Stomach (tissue), 9 donors: ENCODE measurements around the gene PIEZO1. TPM values are rescaled to one million over a fixed set of nuclear protein-coding genes. Genes with fewer than 3 reads are reported as not detected.

Experiments used
- DNase-seq, 2 donors: peaks; one replicate each; pipeline versions ENCODE4 v3.0.0 to v3.0.0-alpha.2; 2013 to 2019
- H3K27ac ChIP-seq, 5 donors: fragments of 200-600 bp in 4 of 5; sonication (generic) in 4 of 5; one replicate each; pipeline ENCODE4 v1.5.1; 2013 to 2019; ENCODE audit warnings: mild to moderate bottlenecking in 1 of 5, moderate library complexity in 1 of 5
- H3K27me3 ChIP-seq, 3 donors: fragments of 200-600 bp; sonication (generic); one replicate each; pipeline ENCODE4 v1.5.1; 2017 to 2019; ENCODE audit warnings: mixed run types in 1 of 3
- H3K36me3 ChIP-seq, 4 donors: fragments of 200-600 bp; sonication (generic); 1 replicate in 3 of 4; 2 replicates in 1 of 4; pipeline ENCODE4 v1.5.1; 2016 to 2019
- H3K4me1 ChIP-seq, 4 donors: fragments of 200-600 bp; sonication (generic); one replicate each; pipeline ENCODE4 v1.5.1; 2016 to 2019
- H3K4me3 ChIP-seq, 4 donors: fragments of 200-600 bp; sonication (generic) in 3 of 4; one replicate each; pipeline ENCODE4 v1.5.1; 2016 to 2019; ENCODE audit warnings: mild to moderate bottlenecking in 1 of 4
- H3K9me3 ChIP-seq, 4 donors: fragments of 200-600 bp; sonication (generic); one replicate each; pipeline ENCODE4 v1.5.1; 2016 to 2019
- EP300 ChIP-seq: sonication (generic); formaldehyde crosslinking; IDR thresholded peaks from one replicate; pipeline ENCODE4 v1.6.1; 2017; ENCODE audit warnings: antibody characterized with exemption
- POLR2A ChIP-seq, 4 donors: fragments of 450-650 bp; IDR thresholded peaks; one replicate each; pipeline ENCODE4 v1.6.1; 2016; ENCODE audit warnings: antibody characterized with exemption in 4 of 4, control low read depth in 2 of 4, mild to moderate bottlenecking in 1 of 4, moderate library complexity in 1 of 4
- POLR2AphosphoS5 ChIP-seq, 3 donors: sonication (generic); formaldehyde crosslinking; IDR thresholded peaks; one replicate each; pipeline ENCODE4 v1.6.1; 2016; ENCODE audit warnings: antibody characterized with exemption in 3 of 3
- WGBS, 5 donors: extraction: QIAGEN DNeasy Blood & Tissue Kit in 3 of 5; methylation state at CpG; one replicate each; pipeline versions ENCODE4 v1.1.5 to v1.1.7; 2013 to 2018; 5-methylcytosine and 5-hydroxymethylcytosine counted together
- intact Hi-C: fragments of 100-400 bp; cut with DNase I; formaldehyde crosslinking; loops from one replicate; pipeline ENCODE4 v1.15.1; 2023; ENCODE audit warnings: low total_unique reads
- polyA plus RNA-seq, 3 donors: library from polyadenylated mRNA; stranded (reverse); fragments of 200-250 nt; gene quantifications; one replicate each; pipeline ENCODE4 v1.2.3, GENCODE V29; 2013
- total RNA-seq, 5 donors: library from RNA; depleted of rRNA; stranded (reverse); fragments of >200 nt; gene quantifications; one replicate each; pipeline versions ENCODE4 v1.1.0 to v1.2.3, GENCODE V29; 2014 to 2016
- TF ChIP-seq, protein P1 (sequence below), 7 experiments: fragments of 450-650 bp in 4 of 7; fragments of 200-600 bp in 3 of 7; sonication (generic) in 3 of 7; IDR thresholded peaks; one replicate each; pipeline ENCODE4 v1.5.1; 2016 to 2019; ENCODE audit warnings: antibody characterized with exemption in 7 of 7, control low read depth in 2 of 7, mild to moderate bottlenecking in 1 of 7
- donor health status: healthy with polysubstance abuse.
- donor health status: Bipolar disorder and iron deficiency.
- donor health status: healthy.

Gene PIEZO1
- total and polyA plus RNA-seq, 8 donors = 43.7 to 171 (median 115) TPM

DNA sequence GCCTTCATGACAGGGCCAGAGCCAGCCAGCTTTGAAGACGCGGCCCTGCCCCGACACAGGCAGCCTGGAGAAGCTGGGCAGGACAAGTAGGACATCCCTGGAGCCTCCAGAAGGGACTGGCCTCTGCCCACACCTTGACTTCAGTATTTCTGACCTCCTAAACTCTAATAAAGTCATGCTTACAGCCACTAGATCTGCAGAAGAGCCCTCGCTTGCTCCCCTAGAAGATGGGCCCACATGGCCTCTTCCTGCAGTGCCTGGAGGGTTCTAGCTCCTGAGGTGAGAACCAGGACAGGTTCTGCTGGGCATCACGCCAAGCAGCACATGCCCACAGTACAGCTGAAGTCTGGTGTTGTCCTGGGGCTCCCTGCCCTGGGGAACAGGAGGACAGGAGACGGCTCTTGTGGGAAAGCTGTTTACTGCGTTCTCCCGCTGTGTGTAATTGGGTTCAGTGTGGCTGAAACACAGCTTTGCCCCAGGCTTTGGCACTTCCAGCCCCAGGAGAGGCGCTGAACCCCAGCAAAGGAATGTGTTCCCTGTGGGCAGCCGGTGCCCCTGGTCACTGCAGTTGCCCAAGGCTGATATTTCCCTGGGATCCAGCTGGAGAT lies 24.2 kb upstream of the PIEZO1 start:
- H3K27ac ChIP-seq = no peak overlapping the region
- no peak for DNase-seq
- TF ChIP-seq POLR2A (IDR thresholded peaks at IDR 0.05) (no peak), EP300 (no peak), POLR2AphosphoS5 (IDR thresholded peaks at IDR 0.05) (no peak)
- H3K36me3 ChIP-seq = peaks cover 9 to 32% (median 27%) of the 10 kb centered on the region in 4 donors
- peaks cover 39 to 56% (median 50%) of the 10 kb centered on the region in 4 donors for H3K4me1 ChIP-seq
- intact Hi-C loops = no loop called here
- WGBS, 5 donors = 78 to 90% (median 86%) methylated on average over 4 to 10 of the region's 10 CpGs
- H3K9me3 ChIP-seq = no peaks in the 10 kb centered on the region
- peaks cover 0 to 8% (median 1%) of the 10 kb centered on the region in 3 donors for H3K27me3 ChIP-seq
- no peak overlapping the region for H3K4me3 ChIP-seq

DNA sequence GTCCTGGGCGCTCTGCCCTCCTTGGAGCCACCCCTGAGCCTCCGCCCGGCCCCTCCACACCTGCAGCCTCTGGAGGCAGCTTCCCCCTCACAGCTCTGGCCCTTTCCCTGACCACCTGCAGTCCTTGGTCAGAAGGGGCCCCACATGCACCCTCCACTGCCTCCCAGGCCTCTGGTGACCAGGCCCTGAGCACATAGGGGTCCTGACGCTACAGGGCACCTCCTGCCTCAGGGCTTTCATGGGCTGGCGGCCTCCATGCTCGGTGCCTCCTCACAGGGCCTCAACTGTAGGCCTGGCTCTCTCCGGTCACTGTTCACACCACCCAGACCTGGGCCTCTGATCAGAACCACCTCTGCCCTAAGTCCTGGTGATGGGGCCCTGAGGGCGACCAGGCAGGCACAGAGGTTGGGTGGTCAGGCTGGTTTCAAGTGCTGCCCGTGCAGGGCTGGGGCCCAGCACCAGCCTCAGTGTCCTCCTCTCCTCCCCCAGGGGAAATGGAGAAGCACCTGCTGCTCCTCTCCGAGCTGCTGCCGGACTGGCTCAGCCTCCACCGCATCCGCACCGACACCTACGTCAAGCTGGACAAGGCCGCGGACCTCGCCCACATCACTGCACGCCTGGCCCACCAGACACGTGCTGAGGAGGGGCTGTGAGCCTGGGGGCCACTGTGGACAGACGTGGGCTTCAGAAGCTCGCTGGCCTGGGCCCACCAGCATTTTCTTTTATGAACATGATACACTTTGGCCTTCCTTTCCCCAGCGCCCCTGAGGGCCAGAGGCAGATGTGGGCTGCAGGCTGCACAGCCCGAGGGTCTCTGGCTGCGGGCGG lies 22.8 kb upstream of the PIEZO1 start:
- 88 to 92% (median 90%) methylated on average over 16 to 26 of the region's 26 CpGs for WGBS, 5 donors
- Histone ChIP-seq H3K4me3 (no peak overlapping the region), H3K36me3 (peaks cover 9 to 32% (median 27%) of the 10 kb centered on the region in 4 donors), H3K27ac (no peak overlapping the region), H3K9me3 (no peaks in the 10 kb centered on the region), H3K4me1 (peaks cover 41 to 54% (median 53%) of the 10 kb centered on the region in 4 donors), H3K27me3 (peaks cover 0 to 10% (median 5%) of the 10 kb centered on the region in 3 donors)
- TF ChIP-seq, protein P1, sequence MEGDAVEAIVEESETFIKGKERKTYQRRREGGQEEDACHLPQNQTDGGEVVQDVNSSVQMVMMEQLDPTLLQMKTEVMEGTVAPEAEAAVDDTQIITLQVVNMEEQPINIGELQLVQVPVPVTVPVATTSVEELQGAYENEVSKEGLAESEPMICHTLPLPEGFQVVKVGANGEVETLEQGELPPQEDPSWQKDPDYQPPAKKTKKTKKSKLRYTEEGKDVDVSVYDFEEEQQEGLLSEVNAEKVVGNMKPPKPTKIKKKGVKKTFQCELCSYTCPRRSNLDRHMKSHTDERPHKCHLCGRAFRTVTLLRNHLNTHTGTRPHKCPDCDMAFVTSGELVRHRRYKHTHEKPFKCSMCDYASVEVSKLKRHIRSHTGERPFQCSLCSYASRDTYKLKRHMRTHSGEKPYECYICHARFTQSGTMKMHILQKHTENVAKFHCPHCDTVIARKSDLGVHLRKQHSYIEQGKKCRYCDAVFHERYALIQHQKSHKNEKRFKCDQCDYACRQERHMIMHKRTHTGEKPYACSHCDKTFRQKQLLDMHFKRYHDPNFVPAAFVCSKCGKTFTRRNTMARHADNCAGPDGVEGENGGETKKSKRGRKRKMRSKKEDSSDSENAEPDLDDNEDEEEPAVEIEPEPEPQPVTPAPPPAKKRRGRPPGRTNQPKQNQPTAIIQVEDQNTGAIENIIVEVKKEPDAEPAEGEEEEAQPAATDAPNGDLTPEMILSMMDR (IDR thresholded peaks at IDR 0.05) = no peak
- TF ChIP-seq POLR2AphosphoS5 (IDR thresholded peaks at IDR 0.05) (no peak), EP300 (no peak), POLR2A (IDR thresholded peaks at IDR 0.05) (no peak)
- intact Hi-C loops = no loop called here
- DNase-seq = no peak

DNA sequence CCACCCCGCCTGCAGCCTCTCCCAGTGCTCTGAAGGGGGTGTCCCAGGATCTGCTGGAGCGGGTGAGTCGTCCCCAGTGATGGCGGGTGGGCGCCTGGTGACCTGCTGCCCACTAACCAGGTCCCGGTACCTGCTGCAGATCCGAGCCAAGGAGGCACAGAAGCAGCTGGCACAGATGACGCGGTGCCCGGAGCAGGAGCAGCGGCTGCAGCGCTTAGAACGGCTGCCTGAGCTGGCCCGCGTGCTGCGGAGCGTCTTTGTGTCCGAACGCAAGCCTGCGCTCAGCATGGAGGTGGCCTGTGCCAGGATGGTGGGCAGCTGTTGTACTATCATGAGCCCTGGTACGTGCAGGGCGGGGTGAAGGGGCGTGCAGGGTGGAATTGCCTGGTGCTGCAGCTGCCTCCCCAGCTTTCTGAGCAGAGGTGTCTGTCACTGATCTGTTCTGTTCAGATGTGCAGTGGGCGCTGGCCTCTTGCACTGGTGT lies 22.2 kb upstream of the PIEZO1 start:
- peaks cover 0 to 10% (median 5%) of the 10 kb centered on the region in 3 donors for H3K27me3 ChIP-seq
- no peak for DNase-seq
- peaks cover 9 to 32% (median 27%) of the 10 kb centered on the region in 4 donors for H3K36me3 ChIP-seq
- no peak overlapping the region for H3K27ac ChIP-seq
- no peaks in the 10 kb centered on the region for H3K9me3 ChIP-seq
- TF ChIP-seq POLR2AphosphoS5 (IDR thresholded peaks at IDR 0.05) = no peak
- no peak for TF ChIP-seq EP300
- TF ChIP-seq, protein P1 (IDR thresholded peaks at IDR 0.05) = no peak
- TF ChIP-seq POLR2A (IDR thresholded peaks at IDR 0.05) = no peak
- H3K4me3 ChIP-seq = no peak overlapping the region
- WGBS, 5 donors = 88 to 89% (median 89%) methylated on average over 18 to 24 of the region's 24 CpGs
- intact Hi-C loops = no loop called here
- peaks cover 35 to 54% (median 53%) of the 10 kb centered on the region in 4 donors for H3K4me1 ChIP-seq

DNA sequence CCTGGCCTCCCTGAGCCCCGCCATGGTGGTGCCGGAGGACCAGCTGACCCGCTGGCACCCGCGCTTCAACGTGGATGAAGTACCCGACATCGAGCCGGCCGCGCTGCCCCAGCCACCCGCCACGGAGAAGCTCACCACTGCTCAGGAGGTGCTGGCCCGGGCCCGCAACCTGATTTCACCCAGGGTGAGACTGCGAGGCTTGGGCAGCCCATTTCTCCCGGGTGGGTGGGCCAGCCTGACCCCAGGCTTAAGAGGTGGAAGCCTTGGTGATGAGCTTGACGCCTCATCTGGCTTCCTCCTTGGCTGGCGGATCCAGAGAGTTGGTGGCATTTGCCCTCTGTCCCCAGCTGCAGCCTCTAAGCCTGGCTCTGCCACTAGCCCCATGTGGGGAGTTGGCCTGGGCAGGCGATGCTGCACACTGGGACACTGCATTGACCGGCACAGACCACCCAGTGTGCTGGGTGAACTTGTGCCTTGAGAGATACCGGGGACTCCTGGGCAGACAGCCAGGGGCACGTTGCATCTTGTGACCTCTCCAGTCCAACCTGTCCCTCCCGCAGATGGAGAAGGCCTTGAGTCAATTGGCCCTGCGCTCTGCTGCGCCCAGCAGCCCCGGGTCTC lies 21.6 kb upstream of the PIEZO1 start:
- DNase-seq = no peak
- TF ChIP-seq POLR2AphosphoS5 (IDR thresholded peaks at IDR 0.05) = no peak
- TF ChIP-seq POLR2A (IDR thresholded peaks at IDR 0.05) = no peak
- TF ChIP-seq, protein P1 (IDR thresholded peaks at IDR 0.05) = no peak
- TF ChIP-seq EP300 = no peak
- Histone ChIP-seq H3K9me3 (no peaks in the 10 kb centered on the region), H3K27me3 (peaks cover 0 to 10% (median 5%) of the 10 kb centered on the region in 3 donors), H3K27ac (no peak overlapping the region), H3K36me3 (peaks cover 9 to 32% (median 27%) of the 10 kb centered on the region in 4 donors), H3K4me1 (peaks cover 32 to 57% (median 55%) of the 10 kb centered on the region in 4 donors), H3K4me3 (no peak overlapping the region)
- intact Hi-C loops = no loop called here
- 82 to 88% (median 83%) methylated on average over 9 to 27 of the region's 27 CpGs for WGBS, 5 donors
